B cell (primary cell): Measurements from ENCODE around the gene CASK. TPM values are rescaled to one million over a fixed set of nuclear protein-coding genes. Genes with fewer than 3 reads are reported as not detected.
"Not testable (repeated sequence)": the region's sequence is repeated elsewhere in the genome, so short reads cannot be mapped to it uniquely, and the experiment has no call there.

Source experiments
- ATAC-seq: fragments of 200-7000 bp; cut with Tn5 transposase; one replicate; pipeline ENCODE4 v1.10.0; 2021; ENCODE audit warnings: low read depth, mild to moderate bottlenecking, moderate number of reproducible peaks, moderate library complexity
- CTCF ChIA-PET: fragments of 350-600 bp; sonication (Branson Sonifier 250); formaldehyde crosslinking; loops from one replicate; lab custom pipeline; 2021; ENCODE audit warnings: antibody characterized with exemption, inconsistent platforms; lab: Charles Lee
- POLR2A ChIA-PET: fragments of 350-600 bp; sonication (Branson Sonifier 250); formaldehyde crosslinking; loops from one replicate; lab custom pipeline; 2021; ENCODE audit warnings: antibody characterized with exemption; lab: Charles Lee
- DNase-seq: peaks from one replicate; pipeline ENCODE4 v3.0.0; 2013
- H2AFZ ChIP-seq: 2 replicates; pipeline ENCODE4 v1.6.1; 2012; ENCODE audit warnings: mild to moderate bottlenecking, low read depth, low read length; ENCODE audit not compliant: insufficient read depth, poor library complexity, severe bottlenecking
- H3K27ac ChIP-seq, 2 donors: 1 replicate in 1 of 2; 2 replicates in 1 of 2; pipeline ENCODE4 v1.5.1; 2012 to 2013; ENCODE audit warnings: low read length in 2 of 2, mild to moderate bottlenecking in 2 of 2, moderate library complexity in 1 of 2
- H3K27me3 ChIP-seq, 4 experiments: fragments of 200-600 bp in 1 of 4; sonication (generic) in 1 of 4; replicated peaks in 1 of 4; 1 replicate in 2 of 4; 2 replicates in 2 of 4; pipeline versions ENCODE4 v1.6.1 to v1.7.0; 2013 to 2016; ENCODE audit warnings: low read length in 3 of 4, mild to moderate bottlenecking in 2 of 4, mixed read lengths in 1 of 4, moderate library complexity in 1 of 4; ENCODE audit not compliant: insufficient read depth in 4 of 4, control insufficient read depth in 3 of 4; ENCODE audit errors: control extremely low read depth in 1 of 4
- H3K36me3 ChIP-seq, 2 experiments: replicated peaks in 1 of 2; 1 replicate in 1 of 2; 2 replicates in 1 of 2; pipeline versions ENCODE4 v1.6.1 to v1.7.1; 2013; ENCODE audit warnings: low read length in 1 of 2; ENCODE audit not compliant: insufficient read depth in 2 of 2, control insufficient read depth in 1 of 2; ENCODE audit errors: control extremely low read depth in 1 of 2, extremely low read depth in 1 of 2
- H3K4me1 ChIP-seq, 2 donors: fragments of 200-600 bp in 1 of 2; sonication (generic) in 1 of 2; 1 replicate in 1 of 2; 2 replicates in 1 of 2; pipeline versions ENCODE4 v1.5.1 to v1.6.1; 2013 to 2017; ENCODE audit warnings: low read length in 2 of 2; ENCODE audit not compliant: control insufficient read depth in 2 of 2, insufficient read depth in 2 of 2
- H3K4me2 ChIP-seq: replicated peaks from 2 replicates; pipeline ENCODE3; 2012; ENCODE audit warnings: mild to moderate bottlenecking, low read depth, low read length; ENCODE audit not compliant: poor library complexity, severe bottlenecking
- H3K4me3 ChIP-seq, 5 experiments: fragments of 200-600 bp in 1 of 5; sonication (generic) in 1 of 5; 1 replicate in 3 of 5; 2 replicates in 2 of 5; pipeline versions ENCODE4 v1.5.1 to v1.7.0; 2011 to 2016; ENCODE audit warnings: low read length in 4 of 5, mild to moderate bottlenecking in 4 of 5, low read depth in 2 of 5, control low read depth in 1 of 5, moderate library complexity in 1 of 5; ENCODE audit not compliant: insufficient read depth in 1 of 5; ENCODE audit errors: control extremely low read depth in 1 of 5, extremely low read depth in 1 of 5
- H3K79me2 ChIP-seq: fragments of 200-600 bp; sonication (generic); one replicate; pipeline ENCODE4 v1.6.0; 2016; ENCODE audit warnings: low read length; ENCODE audit not compliant: control insufficient read depth, insufficient read depth
- H3K9ac ChIP-seq: fragments of 200-600 bp; sonication (generic); 2 replicates; pipeline ENCODE4 v1.6.1; 2017; ENCODE audit warnings: mild to moderate bottlenecking, low read length, moderate library complexity
- H3K9me3 ChIP-seq, 3 donors: one replicate each; pipeline versions ENCODE4 v1.6.1 to v1.7.1; 2013; ENCODE audit warnings: low read length in 2 of 3; ENCODE audit not compliant: control insufficient read depth in 2 of 3, insufficient read depth in 1 of 3; ENCODE audit errors: control extremely low read depth in 1 of 3
- H4K20me1 ChIP-seq: 2 replicates; pipeline ENCODE4 v1.6.0; 2012; ENCODE audit warnings: mild to moderate bottlenecking, low read length; ENCODE audit not compliant: insufficient read depth, control insufficient read depth, poor library complexity, severe bottlenecking
- H3K27ac Mint-ChIP-seq: one replicate; pipeline ENCODE4 v1.8.0; 2021; ENCODE audit warnings: mixed read lengths
- H3K27me3 Mint-ChIP-seq: one replicate; pipeline ENCODE4 v1.8.0; 2021; ENCODE audit warnings: mixed read lengths
- H3K4me1 Mint-ChIP-seq: one replicate; pipeline ENCODE4 v1.8.0; 2021; ENCODE audit warnings: mixed read lengths
- H3K4me3 Mint-ChIP-seq: one replicate; pipeline ENCODE4 v1.8.0; 2021; ENCODE audit warnings: mixed read lengths
- H3K9me3 Mint-ChIP-seq: one replicate; pipeline ENCODE4 v1.8.0; 2022; ENCODE audit warnings: mixed read lengths; ENCODE audit not compliant: insufficient read depth
- EZH2 ChIP-seq: IDR thresholded peaks from 2 replicates; pipeline ENCODE4 v1.6.1; 2012; ENCODE audit warnings: borderline replicate concordance, low read depth, mild to moderate bottlenecking, moderate library complexity, low read length; ENCODE audit not compliant: insufficient read depth, poor library complexity, severe bottlenecking
- WGBS: methylation state at CpG from one replicate; pipeline ENCODE4 v1.1.5; 2013; ENCODE audit warnings: missing lambda C conversion rate; ENCODE audit not compliant: insufficient coverage; 5-methylcytosine and 5-hydroxymethylcytosine counted together
- intact Hi-C: fragments of 100-400 bp; cut with micrococcal nuclease; formaldehyde crosslinking; loops from one replicate; pipeline ENCODE4 v1.10.0; 2022
- polyA plus RNA-seq: library from polyadenylated mRNA; depleted of rRNA; stranded (reverse); fragments of >200 nt; gene quantifications from 2 replicates; pipeline ENCODE4 v1.2.3, GENCODE V29; 2012
- total RNA-seq, 2 donors: library from RNA; stranded (reverse); fragments of 120-200 nt in 1 of 2; gene quantifications; 1 replicate in 1 of 2; 2 replicates in 1 of 2; pipeline versions ENCODE4 v1.2.3 to v1.2.4, GENCODE V29; 2013 to 2022
- TF ChIP-seq, protein P1 (sequence below): fragments of 200-600 bp; IDR thresholded peaks from one replicate; pipeline ENCODE4 v1.8.0; 2022; ENCODE audit warnings: antibody characterized with exemption, mild to moderate bottlenecking

The CASK gene
- total and polyA plus RNA-seq, 2 donors (not counting 1 experiment from before 2014, with no cell fraction given) = 14.2 to 50.4 TPM

DNA sequence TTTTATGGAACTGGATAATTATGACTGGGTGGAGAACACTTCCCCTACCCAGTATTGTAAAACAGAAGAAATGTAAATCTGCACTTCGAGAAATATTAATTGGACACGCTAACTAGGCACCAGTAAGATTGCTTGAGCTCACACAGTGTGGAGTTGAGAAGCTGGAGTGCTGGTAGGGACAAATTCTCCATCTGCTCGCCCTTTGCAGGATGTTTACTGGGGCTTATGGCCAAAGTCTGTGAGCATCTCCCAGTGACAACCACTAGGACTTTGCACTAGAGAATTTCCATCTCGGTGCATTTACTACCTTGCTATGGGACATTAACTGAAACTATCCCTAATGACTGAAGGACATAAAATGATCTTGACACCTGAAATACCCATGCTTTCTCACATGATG, 268.3 kb downstream of the CASK start:
- Histone ChIP-seq H3K27me3 (no peaks in the 10 kb centered on the region), H4K20me1 (no peaks in the 10 kb centered on the region), H3K9me3 (no peaks in the 10 kb centered on the region), H3K4me1 (no peaks in the 10 kb centered on the region), H3K79me2 (no peaks in the 10 kb centered on the region), H3K4me3 (no peak overlapping the region), H3K36me3 (peaks cover 2 to 16% of the 10 kb centered on the region in 2 experiments), H2AFZ (no peak overlapping the region), H3K27ac (no peak overlapping the region), H3K4me2 (no peak overlapping the region), H3K9ac (no peak overlapping the region)
- no peak for ATAC-seq
- intact Hi-C loops = no loop called here
- Mint-ChIP-seq H3K9me3 (no peaks in the 10 kb centered on the region), H3K4me3 (no peak overlapping the region), H3K4me1 (peaks cover 6% of the 10 kb centered on the region), H3K27me3 (no peaks in the 10 kb centered on the region), H3K27ac (no peak overlapping the region)
- CTCF ChIA-PET = no interaction called here
- 100% methylated on average over 2 of the region's 4 CpGs for WGBS
- POLR2A ChIA-PET = no interaction called here
- no peak for DNase-seq
- TF ChIP-seq, protein P1, sequence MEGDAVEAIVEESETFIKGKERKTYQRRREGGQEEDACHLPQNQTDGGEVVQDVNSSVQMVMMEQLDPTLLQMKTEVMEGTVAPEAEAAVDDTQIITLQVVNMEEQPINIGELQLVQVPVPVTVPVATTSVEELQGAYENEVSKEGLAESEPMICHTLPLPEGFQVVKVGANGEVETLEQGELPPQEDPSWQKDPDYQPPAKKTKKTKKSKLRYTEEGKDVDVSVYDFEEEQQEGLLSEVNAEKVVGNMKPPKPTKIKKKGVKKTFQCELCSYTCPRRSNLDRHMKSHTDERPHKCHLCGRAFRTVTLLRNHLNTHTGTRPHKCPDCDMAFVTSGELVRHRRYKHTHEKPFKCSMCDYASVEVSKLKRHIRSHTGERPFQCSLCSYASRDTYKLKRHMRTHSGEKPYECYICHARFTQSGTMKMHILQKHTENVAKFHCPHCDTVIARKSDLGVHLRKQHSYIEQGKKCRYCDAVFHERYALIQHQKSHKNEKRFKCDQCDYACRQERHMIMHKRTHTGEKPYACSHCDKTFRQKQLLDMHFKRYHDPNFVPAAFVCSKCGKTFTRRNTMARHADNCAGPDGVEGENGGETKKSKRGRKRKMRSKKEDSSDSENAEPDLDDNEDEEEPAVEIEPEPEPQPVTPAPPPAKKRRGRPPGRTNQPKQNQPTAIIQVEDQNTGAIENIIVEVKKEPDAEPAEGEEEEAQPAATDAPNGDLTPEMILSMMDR = no peak
- TF ChIP-seq EZH2 = no peak

DNA sequence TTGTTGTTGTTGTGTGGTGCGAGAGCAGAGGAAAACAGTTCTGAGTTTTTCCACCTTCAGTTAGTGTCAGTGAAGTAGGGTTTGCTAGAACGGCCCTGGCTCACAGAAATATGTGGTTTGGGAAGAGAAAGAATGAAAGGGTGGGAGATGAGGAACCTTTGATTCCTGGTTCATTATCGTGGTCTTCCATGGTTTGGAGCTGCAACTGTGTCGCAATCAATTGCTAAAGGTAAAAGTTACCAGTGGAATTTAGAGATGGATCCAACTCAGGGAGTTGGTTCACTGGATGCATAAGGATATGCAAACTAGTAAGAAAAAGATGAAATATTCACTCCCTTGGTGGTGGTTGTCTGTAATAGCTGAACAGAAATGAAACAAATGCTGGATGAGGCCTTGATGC, 270.2 kb downstream of the CASK start:
- Histone ChIP-seq H3K36me3 (peaks cover 2 to 9% of the 10 kb centered on the region in 2 experiments), H4K20me1 (no peaks in the 10 kb centered on the region), H3K9me3 (peaks cover 0 to 3% (median 0%) of the 10 kb centered on the region in 3 donors), H3K27me3 (no peaks in the 10 kb centered on the region), H3K4me1 (no peaks in the 10 kb centered on the region), H3K9ac (no peak overlapping the region), H3K4me2 (no peak overlapping the region), H3K27ac (no peak overlapping the region), H2AFZ (no peak overlapping the region), H3K4me3 (no peak overlapping the region), H3K79me2 (no peaks in the 10 kb centered on the region)
- WGBS = 100% methylated on average over 3 of the region's 4 CpGs
- no peaks in the 10 kb centered on the region for H3K9me3 Mint-ChIP-seq
- DNase-seq (no peak), ATAC-seq (no peak)
- no peaks in the 10 kb centered on the region for H3K27me3 Mint-ChIP-seq
- ChIA-PET POLR2A (no interaction called here), CTCF (no interaction called here)
- H3K27ac Mint-ChIP-seq = no peak overlapping the region
- intact Hi-C loops = no loop called here
- no peak overlapping the region for H3K4me3 Mint-ChIP-seq
- peaks cover 6% of the 10 kb centered on the region for H3K4me1 Mint-ChIP-seq
- no peak for TF ChIP-seq EZH2
- TF ChIP-seq, protein P1 = no peak

DNA sequence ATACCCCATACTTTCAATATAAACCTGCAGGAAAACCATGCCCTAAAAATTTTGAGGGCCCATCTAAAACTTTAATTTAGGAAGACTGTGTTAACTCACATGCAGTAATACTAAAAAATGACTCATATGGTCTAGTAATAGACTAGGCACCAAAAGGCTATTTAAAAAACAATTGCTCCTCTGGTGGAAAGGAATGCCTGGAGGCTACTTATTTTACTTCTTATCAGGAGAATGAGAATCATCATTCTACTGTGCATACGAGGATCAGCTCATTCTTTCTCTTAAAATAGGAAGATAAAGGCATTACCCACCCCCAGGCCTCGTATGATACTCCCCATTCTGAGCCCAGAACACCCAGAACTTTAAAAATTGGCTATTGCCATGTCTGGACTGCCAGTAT, 277.2 kb downstream of the CASK start:
- ATAC-seq, POLR2A ChIA-PET, H4K20me1 ChIP-seq: not testable (repeated sequence)

More for the DNA sequence above, 277.2 kb downstream of the CASK start:
- H3K4me3 Mint-ChIP-seq, CTCF ChIA-PET, H2AFZ ChIP-seq, intact Hi-C loops, H3K4me1 ChIP-seq, H3K79me2 ChIP-seq, H3K4me2 ChIP-seq, H3K36me3 ChIP-seq, H3K9me3 ChIP-seq, H3K9ac ChIP-seq, H3K4me3 ChIP-seq, H3K27ac Mint-ChIP-seq, H3K4me1 Mint-ChIP-seq, H3K27me3 ChIP-seq, H3K27ac ChIP-seq, H3K9me3 Mint-ChIP-seq, H3K27me3 Mint-ChIP-seq, DNase-seq: not testable (repeated sequence)
- no CpG with 5 or more reads among the region's 2 CpGs for WGBS
